HepG2 (cell line): ENCODE data around the gene COL27A1. TPM values are rescaled to one million over a fixed set of nuclear protein-coding genes. Genes with fewer than 3 reads are reported as not detected.

ENCODE experiments used
- BCL6 ChIP-seq: IDR thresholded peaks from 2 replicates; pipeline ENCODE4 v1.6.1; 2016; ENCODE audit warnings: missing genetic modification reagents, missing compliant biosample characterization
- KDM2A ChIP-seq: sonication (generic); formaldehyde crosslinking; IDR thresholded peaks from 2 replicates; pipeline ENCODE4 v1.4.0; 2020; ENCODE audit warnings: low read depth, missing genetic modification reagents, borderline replicate concordance
- PAX8 ChIP-seq: sonication (generic); formaldehyde crosslinking; IDR thresholded peaks from 2 replicates; pipeline ENCODE4 v1.8.0; 2022; ENCODE audit warnings: mild to moderate bottlenecking, missing genetic modification reagents, borderline replicate concordance
- PHF20 ChIP-seq: sonication (generic); formaldehyde crosslinking; IDR thresholded peaks from 2 replicates; pipeline ENCODE4 v1.5.0; 2020; ENCODE audit warnings: mild to moderate bottlenecking, missing genetic modification reagents
- POGZ ChIP-seq: sonication (generic); formaldehyde crosslinking; IDR thresholded peaks from 2 replicates; pipeline ENCODE4 v1.4.0; 2020; ENCODE audit warnings: mild to moderate bottlenecking, missing genetic modification reagents
- POLR2A ChIP-seq, 2 experiments: IDR thresholded peaks; 2 replicates each; pipeline ENCODE4 v1.6.1; 2011; ENCODE audit warnings: low read depth in 2 of 2, low read length in 2 of 2, mild to moderate bottlenecking in 1 of 2, moderate library complexity in 1 of 2; ENCODE audit not compliant: insufficient read depth in 1 of 2
- SRF ChIP-seq: IDR thresholded peaks from 2 replicates; pipeline ENCODE4 v1.6.1; 2011; ENCODE audit warnings: mild to moderate bottlenecking, low read depth, low read length, moderate library complexity
- YY1 ChIP-seq: IDR thresholded peaks from 2 replicates; pipeline ENCODE4 v1.6.1; 2011; ENCODE audit warnings: low read length, low read depth, moderate library complexity, mild to moderate bottlenecking; ENCODE audit not compliant: insufficient read depth, insufficient replicate concordance
- ZFP90 ChIP-seq: sonication (generic); formaldehyde crosslinking; IDR thresholded peaks from 2 replicates; pipeline ENCODE4 v1.8.0; 2022; ENCODE audit warnings: missing genetic modification reagents, mild to moderate bottlenecking, inconsistent platforms, borderline replicate concordance
- ZNF253 ChIP-seq: sonication (generic); formaldehyde crosslinking; IDR thresholded peaks from 2 replicates; pipeline ENCODE4 v1.8.0; 2022; ENCODE audit warnings: mild to moderate bottlenecking, missing genetic modification reagents, borderline replicate concordance
- ZNF317 ChIP-seq: sonication (generic); formaldehyde crosslinking; IDR thresholded peaks from 2 replicates; pipeline ENCODE4 v1.5.0; 2020; ENCODE audit warnings: mild to moderate bottlenecking, missing genetic modification reagents
- ZNF460 ChIP-seq: sonication (generic); formaldehyde crosslinking; IDR thresholded peaks from 2 replicates; pipeline ENCODE4 v1.5.1; 2020; ENCODE audit warnings: missing genetic modification reagents, mild to moderate bottlenecking, borderline replicate concordance
- ZNF564 ChIP-seq: sonication (generic); formaldehyde crosslinking; IDR thresholded peaks from 2 replicates; pipeline ENCODE4 v1.8.1; 2023; ENCODE audit warnings: mild to moderate bottlenecking, missing genetic modification reagents
- ZNF616 ChIP-seq: sonication (generic); formaldehyde crosslinking; IDR thresholded peaks from 2 replicates; pipeline ENCODE4 v1.5.0; 2020; ENCODE audit warnings: low read depth, mild to moderate bottlenecking, missing genetic modification reagents
- ZNF709 ChIP-seq: sonication (generic); formaldehyde crosslinking; IDR thresholded peaks from 2 replicates; pipeline ENCODE4 v1.5.0; 2020; ENCODE audit warnings: mild to moderate bottlenecking, missing genetic modification reagents
- ZNF788 ChIP-seq: sonication (generic); formaldehyde crosslinking; IDR thresholded peaks from 2 replicates; pipeline ENCODE4 v1.5.0; 2020; ENCODE audit warnings: mild to moderate bottlenecking, missing genetic modification reagents, borderline replicate concordance
- ZSCAN21 ChIP-seq: sonication (generic); formaldehyde crosslinking; IDR thresholded peaks from 2 replicates; pipeline ENCODE4 v1.8.0; 2022; ENCODE audit warnings: mild to moderate bottlenecking, missing genetic modification reagents, moderate library complexity, borderline replicate concordance
- polyA plus RNA-seq, 8 experiments: library from polyadenylated mRNA; depleted of rRNA in 3 of 8; stranded (reverse) in 7 of 8; unstranded in 1 of 8; fragments of >200 nt; fragmentation: Illumina TruSeq in 4 of 8; extraction: Trizol in 4 of 8; gene quantifications; 2 replicates each; pipeline versions ENCODE4 v1.2.1 to v1.2.3, GENCODE V29; 2011 to 2016; ENCODE audit warnings: low read depth in 4 of 8, missing spikeins in 1 of 8, mixed read lengths in 1 of 8; ENCODE audit not compliant: insufficient read depth in 1 of 8
- total RNA-seq, 5 experiments: library from RNA; depleted of rRNA; stranded (reverse); fragments of >200 nt; fragmentation: Illumina TruSeq; extraction: Trizol; gene quantifications; 2 replicates each; pipeline ENCODE4 v1.2.3, GENCODE V29; 2016; ENCODE audit warnings: low read depth in 1 of 5
- TF ChIP-seq, protein P1 (sequence below): IDR thresholded peaks from 2 replicates; pipeline ENCODE4 v1.4.0; 2020; ENCODE audit warnings: mild to moderate bottlenecking, missing genetic modification reagents
- TF ChIP-seq, protein P2 (sequence below): sonication (generic); formaldehyde crosslinking; IDR thresholded peaks from 2 replicates; pipeline ENCODE4 v1.8.0; 2022; ENCODE audit warnings: missing genetic modification reagents, mild to moderate bottlenecking, inconsistent platforms, borderline replicate concordance
- TF ChIP-seq, protein P3 (sequence below): IDR thresholded peaks from 2 replicates; pipeline ENCODE4 v1.6.1; 2016
- TF ChIP-seq, protein P4 (sequence below): IDR thresholded peaks from 2 replicates; pipeline ENCODE4 v1.6.1; 2016; ENCODE audit warnings: mild to moderate bottlenecking

COL27A1 gene
- total and polyA plus RNA-seq, 2 of the 13 experiments (the other 11 are each of a cell fraction or from before 2014, with no cell fraction given) = 71.3 to 89.1 TPM

DNA sequence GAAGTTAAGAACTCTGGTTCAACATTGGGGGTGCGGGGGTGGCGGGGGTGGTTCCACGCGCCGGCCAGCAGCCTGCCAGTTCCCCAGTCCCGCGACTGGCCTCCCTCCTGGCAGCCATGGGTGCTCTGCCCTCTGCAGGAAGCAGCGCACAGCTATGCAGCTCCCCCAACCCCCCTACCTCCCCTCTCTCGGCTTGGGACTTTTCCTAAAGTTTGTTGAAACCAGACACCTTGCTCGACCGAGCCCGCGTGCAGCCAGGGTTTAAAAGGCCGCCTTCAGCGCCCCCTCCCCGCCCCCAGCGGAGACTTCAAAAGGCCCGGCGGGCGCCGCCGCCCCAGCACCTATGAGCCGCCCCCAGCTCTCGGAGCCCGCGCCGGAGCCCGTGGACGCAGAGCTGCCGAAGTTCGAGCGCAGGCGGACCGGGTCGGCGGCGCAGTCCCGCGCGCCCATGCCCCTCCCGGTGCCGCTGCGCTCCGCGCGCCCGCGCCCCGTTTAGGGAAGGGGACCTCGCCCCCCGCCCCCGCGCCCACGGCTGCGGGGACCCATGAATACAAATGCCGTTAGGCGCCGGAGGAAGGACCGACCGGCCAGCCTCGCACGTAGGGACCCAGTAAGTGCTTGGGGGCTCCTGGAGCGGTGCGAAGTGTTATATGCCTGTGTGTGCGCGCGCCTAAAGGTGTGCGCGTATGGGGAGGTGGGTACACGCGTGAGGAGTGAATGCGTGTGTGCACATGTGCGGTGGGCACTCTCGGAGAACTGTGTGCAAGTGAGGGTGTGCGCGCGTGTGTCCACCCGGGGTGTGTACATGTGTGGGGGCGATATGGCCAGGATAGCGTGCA is 1.4 kb upstream of the COL27A1 start (continued):
- peak; percentile 54; the same call in 1 of the 2 replicates for TF ChIP-seq KDM2A (CRISPR knock-in tag)
- peak; percentile 21; the same call in 1 of the 2 replicates for TF ChIP-seq ZNF616 (CRISPR knock-in tag)
- TF ChIP-seq, protein P1, sequence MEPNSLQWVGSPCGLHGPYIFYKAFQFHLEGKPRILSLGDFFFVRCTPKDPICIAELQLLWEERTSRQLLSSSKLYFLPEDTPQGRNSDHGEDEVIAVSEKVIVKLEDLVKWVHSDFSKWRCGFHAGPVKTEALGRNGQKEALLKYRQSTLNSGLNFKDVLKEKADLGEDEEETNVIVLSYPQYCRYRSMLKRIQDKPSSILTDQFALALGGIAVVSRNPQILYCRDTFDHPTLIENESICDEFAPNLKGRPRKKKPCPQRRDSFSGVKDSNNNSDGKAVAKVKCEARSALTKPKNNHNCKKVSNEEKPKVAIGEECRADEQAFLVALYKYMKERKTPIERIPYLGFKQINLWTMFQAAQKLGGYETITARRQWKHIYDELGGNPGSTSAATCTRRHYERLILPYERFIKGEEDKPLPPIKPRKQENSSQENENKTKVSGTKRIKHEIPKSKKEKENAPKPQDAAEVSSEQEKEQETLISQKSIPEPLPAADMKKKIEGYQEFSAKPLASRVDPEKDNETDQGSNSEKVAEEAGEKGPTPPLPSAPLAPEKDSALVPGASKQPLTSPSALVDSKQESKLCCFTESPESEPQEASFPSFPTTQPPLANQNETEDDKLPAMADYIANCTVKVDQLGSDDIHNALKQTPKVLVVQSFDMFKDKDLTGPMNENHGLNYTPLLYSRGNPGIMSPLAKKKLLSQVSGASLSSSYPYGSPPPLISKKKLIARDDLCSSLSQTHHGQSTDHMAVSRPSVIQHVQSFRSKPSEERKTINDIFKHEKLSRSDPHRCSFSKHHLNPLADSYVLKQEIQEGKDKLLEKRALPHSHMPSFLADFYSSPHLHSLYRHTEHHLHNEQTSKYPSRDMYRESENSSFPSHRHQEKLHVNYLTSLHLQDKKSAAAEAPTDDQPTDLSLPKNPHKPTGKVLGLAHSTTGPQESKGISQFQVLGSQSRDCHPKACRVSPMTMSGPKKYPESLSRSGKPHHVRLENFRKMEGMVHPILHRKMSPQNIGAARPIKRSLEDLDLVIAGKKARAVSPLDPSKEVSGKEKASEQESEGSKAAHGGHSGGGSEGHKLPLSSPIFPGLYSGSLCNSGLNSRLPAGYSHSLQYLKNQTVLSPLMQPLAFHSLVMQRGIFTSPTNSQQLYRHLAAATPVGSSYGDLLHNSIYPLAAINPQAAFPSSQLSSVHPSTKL = peak; percentile 76
- TF ChIP-seq POGZ (CRISPR knock-in tag) = peak; percentile 58; the same call in 1 of the 2 replicates
- 0 out of 4 replicates have a peak, but pooled peaks of 1 of the 2 experiments have one; percentile 34 for TF ChIP-seq POLR2A (IDR thresholded peaks at IDR 0.05; ENCODE audit: insufficient read depth in 1 of 2, low read depth in 2 of 2, low read length in 2 of 2)
- peak; percentile 80 for TF ChIP-seq ZNF317 (CRISPR knock-in tag)
- TF ChIP-seq ZSCAN21 (CRISPR knock-in tag) = peak; percentile 65; the same call in 1 of the 2 replicates
- peak; percentile 72 for TF ChIP-seq YY1
- TF ChIP-seq, protein P2, sequence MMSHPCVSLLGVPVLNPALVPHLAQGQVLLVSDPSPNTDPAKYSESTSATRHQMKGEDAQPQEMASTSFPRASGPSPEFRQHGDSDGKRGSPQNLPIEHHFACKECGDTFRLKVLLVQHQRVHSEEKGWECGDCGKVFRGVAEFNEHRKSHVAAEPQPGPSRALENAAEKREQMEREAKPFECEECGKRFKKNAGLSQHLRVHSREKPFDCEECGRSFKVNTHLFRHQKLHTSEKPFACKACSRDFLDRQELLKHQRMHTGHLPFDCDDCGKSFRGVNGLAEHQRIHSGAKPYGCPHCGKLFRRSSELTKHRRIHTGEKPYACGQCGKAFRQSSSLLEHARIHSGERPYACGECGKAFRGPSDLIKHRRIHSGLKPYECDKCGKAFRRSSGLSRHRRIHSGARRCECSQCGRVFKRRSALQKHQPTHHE (CRISPR knock-in tag) = peak; percentile 76; the same call in 1 of the 2 replicates
- peak; percentile 34; the same call in 1 of the 2 replicates for TF ChIP-seq SRF
- no peak; the same call in 1 of the 2 replicates for TF ChIP-seq ZNF460
- TF ChIP-seq ZNF709 (CRISPR knock-in tag) = peak; percentile 63
- peak; percentile 86 for TF ChIP-seq ZFP90 (CRISPR knock-in tag)
- TF ChIP-seq PHF20 (CRISPR knock-in tag) = 0 out of 2 replicates have a peak, but pooled peaks have one; percentile 11
- TF ChIP-seq, protein P3, sequence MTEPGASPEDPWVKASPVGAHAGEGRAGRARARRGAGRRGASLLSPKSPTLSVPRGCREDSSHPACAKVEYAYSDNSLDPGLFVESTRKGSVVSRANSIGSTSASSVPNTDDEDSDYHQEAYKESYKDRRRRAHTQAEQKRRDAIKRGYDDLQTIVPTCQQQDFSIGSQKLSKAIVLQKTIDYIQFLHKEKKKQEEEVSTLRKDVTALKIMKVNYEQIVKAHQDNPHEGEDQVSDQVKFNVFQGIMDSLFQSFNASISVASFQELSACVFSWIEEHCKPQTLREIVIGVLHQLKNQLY (CRISPR knock-in tag) = peak; percentile 30; the same call in 1 of the 2 replicates
- peak; percentile 72; the same call in 1 of the 2 replicates for TF ChIP-seq ZNF788 (CRISPR knock-in tag)
- peak; percentile 88 for TF ChIP-seq BCL6 (CRISPR knock-in tag)
- peak; percentile 82; the same call in 1 of the 2 replicates for TF ChIP-seq ZNF564 (CRISPR knock-in tag)
- TF ChIP-seq ZNF253 = peak; percentile 75; the same call in 1 of the 2 replicates
- TF ChIP-seq, protein P4, sequence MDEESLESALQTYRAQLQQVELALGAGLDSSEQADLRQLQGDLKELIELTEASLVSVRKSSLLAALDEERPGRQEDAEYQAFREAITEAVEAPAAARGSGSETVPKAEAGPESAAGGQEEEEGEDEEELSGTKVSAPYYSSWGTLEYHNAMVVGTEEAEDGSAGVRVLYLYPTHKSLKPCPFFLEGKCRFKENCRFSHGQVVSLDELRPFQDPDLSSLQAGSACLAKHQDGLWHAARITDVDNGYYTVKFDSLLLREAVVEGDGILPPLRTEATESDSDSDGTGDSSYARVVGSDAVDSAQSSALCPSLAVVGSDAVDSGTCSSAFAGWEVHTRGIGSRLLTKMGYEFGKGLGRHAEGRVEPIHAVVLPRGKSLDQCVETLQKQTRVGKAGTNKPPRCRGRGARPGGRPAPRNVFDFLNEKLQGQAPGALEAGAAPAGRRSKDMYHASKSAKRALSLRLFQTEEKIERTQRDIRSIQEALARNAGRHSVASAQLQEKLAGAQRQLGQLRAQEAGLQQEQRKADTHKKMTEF (CRISPR knock-in tag) = peak; percentile 76; the same call in 1 of the 2 replicates
- TF ChIP-seq PAX8 (CRISPR knock-in tag) = peak; percentile 78; the same call in 1 of the 2 replicates
